ENCODE results near the gene MYADML2. TPM values are rescaled to one million over a fixed set of nuclear protein-coding genes. Genes with fewer than 3 reads are reported as not detected.

The MYADML2 gene
- total RNA-seq, 4 donors from 2014 or later = 0.76 TPM; not detected in 3

DNA sequence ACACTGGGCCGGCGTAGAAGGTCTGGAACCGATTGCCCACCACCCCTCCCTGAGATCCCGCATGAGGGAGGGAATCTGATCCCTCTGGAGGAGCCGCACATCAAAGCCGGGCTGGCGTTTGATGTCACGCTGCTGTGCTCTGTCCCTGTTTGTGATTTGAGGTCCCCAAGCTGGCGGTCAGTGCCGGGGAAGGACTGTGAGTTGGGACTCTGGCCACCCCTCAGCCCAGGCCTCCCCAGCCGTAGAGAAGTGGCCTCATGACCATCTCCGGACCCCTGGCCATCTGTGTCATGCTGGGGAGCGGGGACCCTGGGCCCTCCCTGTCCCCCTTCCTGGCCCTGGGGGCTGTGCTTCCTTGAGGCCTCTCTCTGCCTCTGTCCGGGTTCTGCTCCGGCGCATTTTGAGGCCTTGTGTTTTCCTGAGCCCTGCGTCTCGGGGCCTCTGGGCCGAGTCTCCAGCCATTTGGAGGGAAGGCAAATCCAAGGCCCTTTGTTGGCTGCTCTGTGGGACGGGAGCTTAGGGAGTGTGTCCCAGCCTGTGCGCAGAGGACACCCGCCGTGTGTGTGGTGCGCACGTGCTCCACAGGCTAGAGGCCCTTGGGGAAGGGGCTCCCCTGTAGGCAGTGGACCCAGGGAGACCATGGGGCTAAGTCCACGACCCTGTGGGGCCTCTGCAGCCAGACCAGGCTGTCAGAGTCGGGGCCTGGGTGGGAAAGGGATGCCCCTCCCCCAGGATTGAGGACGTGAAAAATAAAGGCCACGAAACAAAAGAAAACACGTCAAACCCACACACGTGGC lies 45.5 kb upstream of the MYADML2 start:
- Histone ChIP-seq H3K4me3 (peak overlapping the region in 2 of 4 donors; percentile 10 to 21), H3K36me3 (peaks cover 0 to 7% (median 0%) of the 10 kb centered on the region in 3 donors), H3K9me3 (no peaks in the 10 kb centered on the region), H3K27me3 (no peaks in the 10 kb centered on the region), H3K4me1 (peaks cover 0 to 23% (median 2%) of the 10 kb centered on the region in 4 donors), H3K27ac (peak overlapping the region in 2 of 4 donors; percentile 25 to 66)
- no peak for DNase-seq
- TF ChIP-seq, protein P1, sequence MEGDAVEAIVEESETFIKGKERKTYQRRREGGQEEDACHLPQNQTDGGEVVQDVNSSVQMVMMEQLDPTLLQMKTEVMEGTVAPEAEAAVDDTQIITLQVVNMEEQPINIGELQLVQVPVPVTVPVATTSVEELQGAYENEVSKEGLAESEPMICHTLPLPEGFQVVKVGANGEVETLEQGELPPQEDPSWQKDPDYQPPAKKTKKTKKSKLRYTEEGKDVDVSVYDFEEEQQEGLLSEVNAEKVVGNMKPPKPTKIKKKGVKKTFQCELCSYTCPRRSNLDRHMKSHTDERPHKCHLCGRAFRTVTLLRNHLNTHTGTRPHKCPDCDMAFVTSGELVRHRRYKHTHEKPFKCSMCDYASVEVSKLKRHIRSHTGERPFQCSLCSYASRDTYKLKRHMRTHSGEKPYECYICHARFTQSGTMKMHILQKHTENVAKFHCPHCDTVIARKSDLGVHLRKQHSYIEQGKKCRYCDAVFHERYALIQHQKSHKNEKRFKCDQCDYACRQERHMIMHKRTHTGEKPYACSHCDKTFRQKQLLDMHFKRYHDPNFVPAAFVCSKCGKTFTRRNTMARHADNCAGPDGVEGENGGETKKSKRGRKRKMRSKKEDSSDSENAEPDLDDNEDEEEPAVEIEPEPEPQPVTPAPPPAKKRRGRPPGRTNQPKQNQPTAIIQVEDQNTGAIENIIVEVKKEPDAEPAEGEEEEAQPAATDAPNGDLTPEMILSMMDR (IDR thresholded peaks at IDR 0.05) = no peak
- no peak for TF ChIP-seq POLR2A (IDR thresholded peaks at IDR 0.05)

DNA sequence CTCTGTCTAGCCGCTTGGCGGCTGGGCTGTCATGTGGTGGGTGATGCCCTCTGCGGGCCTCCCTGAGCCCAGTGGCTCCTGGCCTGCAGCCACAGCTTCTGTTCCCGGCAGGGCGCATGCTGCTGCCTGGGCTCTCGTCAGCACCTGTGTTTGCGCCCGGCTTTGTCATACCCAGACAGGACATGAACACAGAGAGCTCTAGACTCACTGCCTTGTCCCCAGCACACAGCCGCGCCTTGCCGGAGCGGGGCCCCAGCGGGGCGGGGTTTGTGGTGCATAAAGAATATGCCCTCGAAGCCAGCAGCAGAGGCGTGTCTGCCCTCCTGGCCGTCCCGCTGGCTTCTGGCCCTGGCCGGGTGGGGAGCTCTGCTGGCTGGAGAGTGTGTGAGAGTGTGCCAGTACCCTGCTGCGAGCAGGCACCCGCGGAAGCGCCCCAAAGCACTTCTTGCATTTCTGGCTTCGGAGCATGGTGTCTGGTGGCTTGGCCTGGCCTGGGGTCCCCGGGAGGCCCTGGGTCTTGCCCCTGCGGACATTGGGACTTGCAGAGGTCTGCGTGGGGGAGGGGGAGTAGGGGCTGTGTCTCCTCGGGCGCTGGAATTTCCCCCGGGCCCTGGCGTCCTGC lies 44.8 kb upstream of the MYADML2 start:
- H3K4me1 ChIP-seq = peaks cover 0 to 23% (median 2%) of the 10 kb centered on the region in 4 donors
- no peaks in the 10 kb centered on the region for H3K27me3 ChIP-seq
- peaks cover 0 to 12% (median 0%) of the 10 kb centered on the region in 3 donors for H3K36me3 ChIP-seq
- TF ChIP-seq, protein P1 (IDR thresholded peaks at IDR 0.05) = peak in 1 of 6 experiments; percentile 3
- peak in 1 of 2 donors; percentile 50 for TF ChIP-seq POLR2A (IDR thresholded peaks at IDR 0.05)
- H3K9me3 ChIP-seq = no peaks in the 10 kb centered on the region
- peak overlapping the region in 2 of 4 donors; percentile 10 to 21 for H3K4me3 ChIP-seq
- peak overlapping the region in 3 of 4 donors; percentile 25 to 66 (median 47) for H3K27ac ChIP-seq
- DNase-seq = peak in 2 of 3 donors; percentile 89 to 93

DNA sequence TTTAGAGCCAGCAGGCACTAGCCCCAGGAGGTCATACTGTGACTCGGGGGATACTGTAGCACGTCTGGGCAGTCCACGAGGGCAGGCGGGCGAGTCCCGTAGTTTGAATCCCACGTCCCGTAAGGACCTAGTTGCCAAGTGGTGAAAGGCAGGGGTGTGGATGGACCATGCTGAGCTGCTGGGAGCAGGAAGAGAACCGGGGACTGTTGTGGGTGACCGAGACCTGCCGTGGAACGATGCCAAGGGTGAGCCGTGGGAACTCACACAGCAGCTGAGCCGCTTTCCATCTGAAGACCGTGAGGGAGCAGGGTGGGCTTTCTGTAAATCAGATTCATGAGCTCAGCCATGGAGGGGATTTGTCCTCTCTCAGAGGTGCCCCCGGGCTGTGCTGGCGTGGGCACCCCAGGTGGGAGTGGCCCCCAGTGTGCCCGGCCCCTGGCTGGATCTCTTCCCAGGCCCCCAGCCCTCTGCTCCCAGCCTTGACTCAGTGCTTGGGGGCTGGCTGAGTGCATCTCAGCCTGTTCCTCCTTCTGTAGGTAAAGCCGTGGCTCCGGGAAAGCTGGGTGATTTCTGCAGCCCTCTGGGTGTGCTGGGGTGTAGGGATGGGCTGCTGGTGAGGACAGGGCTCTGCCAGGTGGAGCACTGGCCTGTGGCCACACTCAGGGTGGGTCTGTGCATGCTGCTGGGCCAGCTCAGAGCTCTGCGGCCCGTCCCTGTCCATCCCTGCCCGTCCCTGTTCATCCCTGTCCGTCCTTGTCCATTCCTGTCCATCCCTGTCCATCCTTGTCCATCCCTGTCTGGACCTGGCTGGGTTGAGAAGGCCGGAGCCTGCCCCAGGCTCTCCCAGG lies 44.0 kb upstream of the MYADML2 start:
- Histone ChIP-seq H3K27me3 (no peaks in the 10 kb centered on the region), H3K9me3 (no peaks in the 10 kb centered on the region), H3K36me3 (peaks cover 0 to 16% (median 0%) of the 10 kb centered on the region in 3 donors), H3K27ac (peak overlapping the region in 3 of 4 donors; percentile 25 to 66 (median 47)), H3K4me3 (no peak overlapping the region), H3K4me1 (peaks cover 0 to 23% (median 2%) of the 10 kb centered on the region in 4 donors)
- no peak for DNase-seq
- TF ChIP-seq, protein P1 (IDR thresholded peaks at IDR 0.05) = no peak
- TF ChIP-seq POLR2A (IDR thresholded peaks at IDR 0.05) = no peak

DNA sequence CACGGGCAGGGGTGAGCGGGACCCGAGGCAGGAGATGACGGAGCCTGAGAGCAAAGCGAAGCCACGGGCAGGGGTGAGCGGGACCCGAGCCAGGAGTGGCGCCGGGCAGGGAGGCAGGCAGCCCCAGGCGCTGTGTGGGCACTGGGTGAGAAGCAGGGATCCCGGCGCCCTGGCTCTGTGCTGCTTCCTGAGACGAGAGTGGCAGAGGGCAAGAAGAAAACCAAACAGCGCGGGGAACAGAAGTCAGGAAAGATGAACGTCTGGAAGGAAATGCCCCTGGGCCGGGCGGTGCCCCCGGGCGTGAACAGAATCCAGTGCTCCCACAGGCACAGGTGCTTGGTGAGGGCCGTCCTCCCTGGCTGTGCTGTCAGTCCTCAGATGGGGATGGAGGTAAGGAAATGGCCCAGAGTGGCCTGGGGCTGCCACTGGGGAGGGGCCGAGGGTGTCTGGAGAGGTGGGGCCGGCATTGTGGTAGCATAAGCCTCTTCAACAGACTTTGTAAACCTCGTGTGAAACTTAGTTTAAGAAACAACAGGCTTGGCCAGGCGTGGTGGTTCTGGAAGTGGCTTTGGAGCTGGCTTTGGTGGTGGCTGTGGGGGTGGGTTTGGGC lies 40.2 kb upstream of the MYADML2 start:
- DNase-seq = no peak
- Histone ChIP-seq H3K36me3 (peaks cover 0 to 41% (median 0%) of the 10 kb centered on the region in 3 donors), H3K27me3 (no peaks in the 10 kb centered on the region), H3K4me3 (no peak overlapping the region), H3K4me1 (peaks cover 0 to 19% (median 2%) of the 10 kb centered on the region in 4 donors), H3K9me3 (no peaks in the 10 kb centered on the region), H3K27ac (no peak overlapping the region)
- TF ChIP-seq POLR2A (IDR thresholded peaks at IDR 0.05) = no peak
- TF ChIP-seq, protein P1 (IDR thresholded peaks at IDR 0.05) = no peak

DNA sequence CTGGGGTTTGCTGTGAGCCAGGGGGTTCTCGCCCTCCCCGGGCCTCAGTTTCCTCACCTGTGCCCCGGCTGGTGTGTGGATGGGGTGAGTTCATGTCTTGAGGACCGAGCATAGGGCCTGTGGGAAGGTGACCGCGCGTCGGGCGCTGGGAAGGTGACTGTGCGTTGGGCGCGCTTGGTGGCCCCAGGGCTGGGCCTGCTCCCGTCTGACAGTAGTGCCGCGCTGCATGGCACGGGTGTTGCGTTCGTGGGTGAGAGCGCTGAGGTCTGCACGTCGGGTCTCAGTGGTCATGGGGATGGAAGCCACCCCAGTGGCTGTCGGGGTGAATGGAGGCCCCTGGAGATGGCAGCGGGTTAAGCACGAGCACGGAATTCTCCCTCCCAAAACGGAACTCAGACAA lies 39.6 kb upstream of the MYADML2 start:
- no peak for DNase-seq
- H3K4me3 ChIP-seq = no peak overlapping the region
- peaks cover 0 to 13% (median 0%) of the 10 kb centered on the region in 4 donors for H3K4me1 ChIP-seq
- H3K27ac ChIP-seq = no peak overlapping the region
- peaks cover 0 to 41% (median 0%) of the 10 kb centered on the region in 3 donors for H3K36me3 ChIP-seq
- no peaks in the 10 kb centered on the region for H3K9me3 ChIP-seq
- H3K27me3 ChIP-seq = no peaks in the 10 kb centered on the region
- TF ChIP-seq, protein P1 (IDR thresholded peaks at IDR 0.05) = no peak
- TF ChIP-seq POLR2A (IDR thresholded peaks at IDR 0.05) = no peak

Data from Peyer's patch (tissue), 4 donors.